ENCODE measurements around the gene CMIP.

DNA sequence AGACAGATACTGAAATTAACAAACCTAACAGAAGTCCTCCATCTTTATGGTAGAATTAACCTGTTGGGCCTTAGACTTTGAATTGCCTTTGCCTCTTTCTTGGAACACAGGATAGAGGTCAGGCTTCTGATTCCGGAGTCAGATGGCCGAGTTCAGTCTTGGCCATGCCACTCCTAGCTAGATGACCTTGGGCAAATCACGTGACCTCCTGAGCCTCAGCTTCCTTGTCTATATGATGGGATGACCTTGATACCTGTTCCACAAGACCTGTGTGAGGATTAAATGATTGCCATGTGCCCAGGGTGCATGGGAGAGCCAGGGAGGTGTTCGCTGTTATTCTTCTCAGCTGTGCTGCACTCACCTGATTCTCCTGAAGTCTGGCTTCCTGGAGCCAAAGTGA, 161.4 kb downstream of the CMIP start:
- TF ChIP-seq TAF1 (IDR thresholded peaks at IDR 0.05; ENCODE audit: low read depth) (no peak), RAD21 (IDR thresholded peaks at IDR 0.05; ENCODE audit: low read depth) (no peak), CREB1 (IDR thresholded peaks at IDR 0.05; ENCODE audit: low read depth) (no peak), YY1 (IDR thresholded peaks at IDR 0.05; ENCODE audit: low read depth) (no peak), NFIC (IDR thresholded peaks at IDR 0.05) (no peak), EP300 (IDR thresholded peaks at IDR 0.05; ENCODE audit: borderline replicate concordance) (no peak), TEAD4 (IDR thresholded peaks at IDR 0.05) (no peak), EGR1 (IDR thresholded peaks at IDR 0.05) (no peak), CEBPB (IDR thresholded peaks at IDR 0.05) (no peak), FOXM1 (IDR thresholded peaks at IDR 0.05; ENCODE audit: borderline replicate concordance, low read depth) (no peak), ZBTB7A (IDR thresholded peaks at IDR 0.05; ENCODE audit: low read depth) (no peak), TCF12 (IDR thresholded peaks at IDR 0.05; ENCODE audit: low read depth) (no peak)
- TF ChIP-seq, protein P1, sequence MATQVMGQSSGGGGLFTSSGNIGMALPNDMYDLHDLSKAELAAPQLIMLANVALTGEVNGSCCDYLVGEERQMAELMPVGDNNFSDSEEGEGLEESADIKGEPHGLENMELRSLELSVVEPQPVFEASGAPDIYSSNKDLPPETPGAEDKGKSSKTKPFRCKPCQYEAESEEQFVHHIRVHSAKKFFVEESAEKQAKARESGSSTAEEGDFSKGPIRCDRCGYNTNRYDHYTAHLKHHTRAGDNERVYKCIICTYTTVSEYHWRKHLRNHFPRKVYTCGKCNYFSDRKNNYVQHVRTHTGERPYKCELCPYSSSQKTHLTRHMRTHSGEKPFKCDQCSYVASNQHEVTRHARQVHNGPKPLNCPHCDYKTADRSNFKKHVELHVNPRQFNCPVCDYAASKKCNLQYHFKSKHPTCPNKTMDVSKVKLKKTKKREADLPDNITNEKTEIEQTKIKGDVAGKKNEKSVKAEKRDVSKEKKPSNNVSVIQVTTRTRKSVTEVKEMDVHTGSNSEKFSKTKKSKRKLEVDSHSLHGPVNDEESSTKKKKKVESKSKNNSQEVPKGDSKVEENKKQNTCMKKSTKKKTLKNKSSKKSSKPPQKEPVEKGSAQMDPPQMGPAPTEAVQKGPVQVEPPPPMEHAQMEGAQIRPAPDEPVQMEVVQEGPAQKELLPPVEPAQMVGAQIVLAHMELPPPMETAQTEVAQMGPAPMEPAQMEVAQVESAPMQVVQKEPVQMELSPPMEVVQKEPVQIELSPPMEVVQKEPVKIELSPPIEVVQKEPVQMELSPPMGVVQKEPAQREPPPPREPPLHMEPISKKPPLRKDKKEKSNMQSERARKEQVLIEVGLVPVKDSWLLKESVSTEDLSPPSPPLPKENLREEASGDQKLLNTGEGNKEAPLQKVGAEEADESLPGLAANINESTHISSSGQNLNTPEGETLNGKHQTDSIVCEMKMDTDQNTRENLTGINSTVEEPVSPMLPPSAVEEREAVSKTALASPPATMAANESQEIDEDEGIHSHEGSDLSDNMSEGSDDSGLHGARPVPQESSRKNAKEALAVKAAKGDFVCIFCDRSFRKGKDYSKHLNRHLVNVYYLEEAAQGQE (IDR thresholded peaks at IDR 0.05; ENCODE audit: low read depth): no peak
- TF ChIP-seq, protein P2, sequence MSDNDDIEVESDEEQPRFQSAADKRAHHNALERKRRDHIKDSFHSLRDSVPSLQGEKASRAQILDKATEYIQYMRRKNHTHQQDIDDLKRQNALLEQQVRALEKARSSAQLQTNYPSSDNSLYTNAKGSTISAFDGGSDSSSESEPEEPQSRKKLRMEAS (IDR thresholded peaks at IDR 0.05): no peak
